Measurements from ENCODE around the gene TM9SF3.

The TM9SF3 gene

GRCh38 chr10:96568402-96568801 lies 18.4 kb downstream of the TM9SF3 start:
- H3K9me3 ChIP-seq (ENCODE audit: insufficient read depth, low read length) = no peaks in the 10 kb centered on the region
- H2AFZ ChIP-seq (ENCODE audit: low read depth, low read length, severe bottlenecking) = no peak overlapping the region
- H3K79me2 ChIP-seq (ENCODE audit: insufficient read depth, low read length) = peaks cover 80% of the 10 kb centered on the region
- H3K27ac ChIP-seq (ENCODE audit: low read depth, low read length) = no peak overlapping the region
- H3K9me2 ChIP-seq (replicated peaks; ENCODE audit: insufficient read depth, low read length) = no peaks in the 10 kb centered on the region
- no peak overlapping the region for H3K4me3 ChIP-seq (ENCODE audit: insufficient read depth, low read length, poor library complexity, severe bottlenecking)
- no peak overlapping the region for H3K4me2 ChIP-seq (ENCODE audit: low read depth, low read length, poor library complexity, severe bottlenecking)
- H3K9ac ChIP-seq (ENCODE audit: low read length) = no peak overlapping the region
- H3F3A ChIP-seq (ENCODE audit: insufficient read depth) = 0 out of 2 replicates have a peak, but pooled peaks cover 6% of the 10 kb centered on the region
- peaks cover 43% of the 10 kb centered on the region for H4K20me1 ChIP-seq (ENCODE audit: low read depth, low read length)
- TF ChIP-seq EZH2phosphoT487 (conservative IDR thresholded peaks at IDR 0.05; ENCODE audit: low read length) (no peak), CTCF (IDR thresholded peaks at IDR 0.05; ENCODE audit: insufficient read depth, low read length, poor library complexity, severe bottlenecking) (no peak)
- H3K27me3 ChIP-seq (ENCODE audit: low read length) = no peaks in the 10 kb centered on the region
- H3K36me3 ChIP-seq (ENCODE audit: low read length) = peaks cover 21% of the 10 kb centered on the region; the same call in 1 of the 2 replicates

- no peak for TF ChIP-seq EZH2phosphoT487 (conservative IDR thresholded peaks at IDR 0.05; ENCODE audit: low read length)
- TF ChIP-seq CTCF (IDR thresholded peaks at IDR 0.05; ENCODE audit: insufficient read depth, low read length, poor library complexity, severe bottlenecking) = no peak
- Histone ChIP-seq H3K4me2 (ENCODE audit: low read depth, low read length, poor library complexity, severe bottlenecking) (no peak overlapping the region), H3K9me3 (ENCODE audit: insufficient read depth, low read length) (no peaks in the 10 kb centered on the region), H3F3A (ENCODE audit: insufficient read depth) (0 out of 2 replicates have a peak, but pooled peaks cover 6% of the 10 kb centered on the region), H3K9ac (ENCODE audit: low read length) (no peak overlapping the region), H3K27me3 (ENCODE audit: low read length) (no peaks in the 10 kb centered on the region), H2AFZ (ENCODE audit: low read depth, low read length, severe bottlenecking) (no peak overlapping the region), H3K4me3 (ENCODE audit: insufficient read depth, low read length, poor library complexity, severe bottlenecking) (no peak overlapping the region), H3K9me2 (replicated peaks; ENCODE audit: insufficient read depth, low read length) (no peaks in the 10 kb centered on the region), H3K27ac (ENCODE audit: low read depth, low read length) (no peak overlapping the region), H4K20me1 (ENCODE audit: low read depth, low read length) (peaks cover 24% of the 10 kb centered on the region), H3K36me3 (ENCODE audit: low read length) (peaks cover 25% of the 10 kb centered on the region; the same call in 1 of the 2 replicates), H3K79me2 (ENCODE audit: insufficient read depth, low read length) (peaks cover 53% of the 10 kb centered on the region)
These were observed 21.0 kb downstream of the TM9SF3 start for GRCh38 chr10:96565774-96566173.

GRCh38 chr10:96560966-96561887 lies 25.6 kb downstream of the TM9SF3 start:
- Histone ChIP-seq H3K4me3 (ENCODE audit: insufficient read depth, low read length, poor library complexity, severe bottlenecking) (no peak overlapping the region), H3K9ac (ENCODE audit: low read length) (no peak overlapping the region), H3K9me2 (replicated peaks; ENCODE audit: insufficient read depth, low read length) (no peaks in the 10 kb centered on the region), H3K36me3 (ENCODE audit: low read length) (peaks cover 35% of the 10 kb centered on the region; the same call in 1 of the 2 replicates), H3K27ac (ENCODE audit: low read depth, low read length) (no peak overlapping the region), H4K20me1 (ENCODE audit: low read depth, low read length) (peaks cover 12% of the 10 kb centered on the region), H3K9me3 (ENCODE audit: insufficient read depth, low read length) (no peaks in the 10 kb centered on the region), H3K79me2 (ENCODE audit: insufficient read depth, low read length) (peaks cover 13% of the 10 kb centered on the region), H3F3A (ENCODE audit: insufficient read depth) (peaks cover 10% of the 10 kb centered on the region; the same call in 1 of the 2 replicates), H3K4me2 (ENCODE audit: low read depth, low read length, poor library complexity, severe bottlenecking) (no peak overlapping the region), H2AFZ (ENCODE audit: low read depth, low read length, severe bottlenecking) (no peak overlapping the region), H3K27me3 (ENCODE audit: low read length) (no peaks in the 10 kb centered on the region)
- TF ChIP-seq CTCF (IDR thresholded peaks at IDR 0.05; ENCODE audit: insufficient read depth, low read length, poor library complexity, severe bottlenecking) (no peak), EZH2phosphoT487 (conservative IDR thresholded peaks at IDR 0.05; ENCODE audit: low read length) (no peak)
